Transverse colon (tissue), 4 donors: ENCODE results near the gene ACBD6.

Experiments used
- CTCF ChIP-seq, 5 experiments: fragments of 200-600 bp in 3 of 5; fragments of 450-650 bp in 2 of 5; sonication (generic) in 3 of 5; IDR thresholded peaks; 1 replicate in 2 of 5; 2 replicates in 3 of 5; pipeline ENCODE4 v1.5.1; 2016 to 2017; ENCODE audit warnings: antibody characterized with exemption in 5 of 5, inconsistent platforms in 3 of 5, mild to moderate bottlenecking in 2 of 5, moderate library complexity in 1 of 5
- EP300 ChIP-seq: sonication (generic); formaldehyde crosslinking; IDR thresholded peaks from one replicate; pipeline ENCODE4 v1.6.1; 2017; ENCODE audit warnings: antibody characterized with exemption, low read depth
- POLR2A ChIP-seq: fragments of 450-650 bp; IDR thresholded peaks from one replicate; pipeline ENCODE4 v1.6.1; 2016; ENCODE audit warnings: antibody characterized with exemption, mild to moderate bottlenecking, moderate library complexity
- POLR2AphosphoS5 ChIP-seq, 3 donors: sonication (generic); formaldehyde crosslinking; IDR thresholded peaks; one replicate each; pipeline ENCODE4 v1.6.1; 2016; ENCODE audit warnings: antibody characterized with exemption in 3 of 3

DNA sequence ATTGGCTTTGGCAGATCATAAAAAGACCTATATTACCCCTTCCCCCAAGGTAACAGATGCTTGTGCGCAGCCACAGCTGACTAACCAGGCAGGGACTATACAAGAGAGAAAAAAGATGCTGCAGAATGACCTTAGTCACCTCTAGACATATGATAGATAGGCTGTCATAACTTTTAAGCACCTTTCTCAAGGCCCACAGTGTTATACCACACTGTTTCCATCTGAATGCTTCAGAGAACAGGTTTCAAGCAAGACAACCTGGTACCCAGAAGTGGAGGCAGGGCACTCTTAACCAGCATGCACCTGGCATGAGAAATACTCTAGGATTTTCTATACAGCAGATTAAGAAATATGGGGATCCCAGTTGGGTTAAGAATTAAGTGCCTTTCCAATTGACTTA lies 43.6 kb upstream of the ACBD6 start:
- no peak for TF ChIP-seq CTCF (IDR thresholded peaks at IDR 0.05)
- TF ChIP-seq POLR2A, result no peak
- no peak for TF ChIP-seq EP300
- TF ChIP-seq POLR2AphosphoS5 (IDR thresholded peaks at IDR 0.05), result no peak
